ENCODE results near the gene GRIN3B. TPM values are rescaled to one million over a fixed set of nuclear protein-coding genes. Genes with fewer than 3 reads are reported as not detected.

The GRIN3B gene
- total and polyA plus RNA-seq, 2 of the 8 experiments (the other 6 are each of a cell fraction or from before 2014, with no cell fraction given) = 0.45 to 1.0 TPM

DNA sequence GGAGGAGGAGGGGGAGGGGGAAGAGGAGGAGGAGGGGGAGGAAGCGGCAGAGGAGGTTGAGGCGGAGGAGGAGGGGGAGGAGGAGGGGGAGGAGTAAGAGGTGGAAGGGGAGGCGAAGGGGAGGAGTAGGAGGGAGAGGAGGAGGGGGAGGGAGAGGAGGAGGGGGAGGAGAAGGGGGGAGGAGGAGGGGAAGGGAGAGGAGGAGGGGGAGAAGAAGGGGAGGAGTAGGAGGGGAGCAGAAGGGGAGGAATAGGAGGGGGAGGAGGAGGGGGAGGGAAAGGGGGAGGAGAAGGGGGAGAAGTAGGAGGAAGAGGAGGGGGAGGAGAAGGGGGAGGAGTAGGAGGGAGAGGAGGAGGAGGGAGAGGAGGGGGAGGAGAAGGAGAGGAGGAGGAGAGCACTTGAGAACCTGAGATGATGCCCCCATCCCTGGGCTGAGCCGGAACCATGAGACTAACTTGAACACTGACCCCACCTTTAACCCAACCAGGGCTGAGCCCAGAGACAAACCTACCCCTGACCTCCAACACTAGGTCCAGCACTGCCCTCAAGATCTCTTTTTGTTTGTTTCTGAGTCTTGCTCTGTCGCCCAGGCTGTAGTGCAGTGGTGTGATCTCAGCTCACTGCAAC lies 52.2 kb downstream of the GRIN3B start:
- H4K8ac ChIP-seq (ENCODE audit: extremely low read depth, insufficient read depth, low read length) = no peak overlapping the region
- H3K56ac ChIP-seq (replicated peaks; ENCODE audit: insufficient read length, low read depth, low read length) = no peak overlapping the region
- H2BK15ac ChIP-seq (ENCODE audit: low read length) = no peak overlapping the region
- H2AFZ ChIP-seq (ENCODE audit: low read length) = no peak overlapping the region
- H3K9ac ChIP-seq (replicated peaks in 1 of 4; ENCODE audit: extremely low read depth in 1 of 4, low read depth in 3 of 4, low read length in 3 of 4) = no peak overlapping the region
- no peak overlapping the region for H3K4me2 ChIP-seq (ENCODE audit: insufficient read depth in 1 of 2, low read depth in 2 of 2, low read length in 2 of 2)
- no peaks in the 10 kb centered on the region for H3K79me2 ChIP-seq (ENCODE audit: control insufficient read depth in 1 of 2, insufficient read depth in 2 of 2, low read length in 2 of 2)
- H2BK20ac ChIP-seq (ENCODE audit: low read length) = no peak overlapping the region
- H3K27me3 ChIP-seq (replicated peaks in 1 of 4; ENCODE audit: control insufficient read depth in 3 of 4, extremely low read depth in 1 of 4, insufficient read depth in 3 of 4, low read length in 3 of 4) = no peaks in the 10 kb centered on the region; a peak in 1 of 7 replicates
- POLR2A ChIA-PET (ENCODE audit: partially characterized antibody) = interaction anchor here (1.1 to 1.5 kb wide), 5 partner anchors 8 to 36 kb away, joined by 3 to 4 read pairs (median 3); no protein-coding TSS in a partner anchor
- no peak overlapping the region for H3K4me3 ChIP-seq (ENCODE audit: extremely low read depth in 1 of 4, insufficient read depth in 2 of 4, low read depth in 3 of 4, low read length in 4 of 4)
- H2BK12ac ChIP-seq (ENCODE audit: low read depth, low read length) = no peak overlapping the region
- H3K23me2 ChIP-seq (ENCODE audit: low read depth, low read length) = peaks cover 3% of the 10 kb centered on the region; the same call in 1 of the 2 replicates
- H2BK5ac ChIP-seq (ENCODE audit: low read depth, low read length) = no peak overlapping the region
- no peaks in the 10 kb centered on the region for H3K79me1 ChIP-seq (ENCODE audit: low read depth, low read length)
- no peak overlapping the region for H4K5ac ChIP-seq (ENCODE audit: insufficient read length, low read depth, low read length)
- TF ChIP-seq TAF7 (optimal IDR thresholded peaks at IDR 0.05; ENCODE audit: borderline replicate concordance, low read depth, low read length) (no peak), CHD1 (IDR thresholded peaks at IDR 0.05; ENCODE audit: low read depth, low read length) (no peak), EP300 (IDR thresholded peaks at IDR 0.05; ENCODE audit: borderline replicate concordance in 1 of 2, low read depth in 2 of 2, low read length in 2 of 2) (no peak), POLR2AphosphoS5 (IDR thresholded peaks at IDR 0.05; ENCODE audit: low read depth, low read length) (no peak), CHD2 (IDR thresholded peaks at IDR 0.05; ENCODE audit: low read length) (no peak), BRCA1 (IDR thresholded peaks at IDR 0.05; ENCODE audit: low read depth, low read length) (no peak), ASH2L (IDR thresholded peaks at IDR 0.05; ENCODE audit: low read length) (no peak), SIRT6 (IDR thresholded peaks at IDR 0.05; ENCODE audit: low read length) (no peak), RXRA (IDR thresholded peaks at IDR 0.05; ENCODE audit: insufficient read depth, low read depth, low read length) (no peak), SRF (IDR thresholded peaks at IDR 0.05; ENCODE audit: low read depth, low read length) (no peak)
- TF ChIP-seq, protein P1, sequence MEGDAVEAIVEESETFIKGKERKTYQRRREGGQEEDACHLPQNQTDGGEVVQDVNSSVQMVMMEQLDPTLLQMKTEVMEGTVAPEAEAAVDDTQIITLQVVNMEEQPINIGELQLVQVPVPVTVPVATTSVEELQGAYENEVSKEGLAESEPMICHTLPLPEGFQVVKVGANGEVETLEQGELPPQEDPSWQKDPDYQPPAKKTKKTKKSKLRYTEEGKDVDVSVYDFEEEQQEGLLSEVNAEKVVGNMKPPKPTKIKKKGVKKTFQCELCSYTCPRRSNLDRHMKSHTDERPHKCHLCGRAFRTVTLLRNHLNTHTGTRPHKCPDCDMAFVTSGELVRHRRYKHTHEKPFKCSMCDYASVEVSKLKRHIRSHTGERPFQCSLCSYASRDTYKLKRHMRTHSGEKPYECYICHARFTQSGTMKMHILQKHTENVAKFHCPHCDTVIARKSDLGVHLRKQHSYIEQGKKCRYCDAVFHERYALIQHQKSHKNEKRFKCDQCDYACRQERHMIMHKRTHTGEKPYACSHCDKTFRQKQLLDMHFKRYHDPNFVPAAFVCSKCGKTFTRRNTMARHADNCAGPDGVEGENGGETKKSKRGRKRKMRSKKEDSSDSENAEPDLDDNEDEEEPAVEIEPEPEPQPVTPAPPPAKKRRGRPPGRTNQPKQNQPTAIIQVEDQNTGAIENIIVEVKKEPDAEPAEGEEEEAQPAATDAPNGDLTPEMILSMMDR (IDR thresholded peaks at IDR 0.05; ENCODE audit: control extremely low read depth in 1 of 3, insufficient read depth in 1 of 3, low read depth in 1 of 3, low read length in 3 of 3) = no peak
- H3K27ac ChIP-seq (ENCODE audit: low read depth, low read length) = no peak overlapping the region
- H3K23ac ChIP-seq (ENCODE audit: insufficient read length) = no peak overlapping the region
- FAIRE-seq = no peak
- CTCF ChIA-PET (ENCODE audit: partially characterized antibody) = no interaction called here
- no peak for DNase-seq (ENCODE audit: low read depth in 1 of 2, low spot score in 2 of 2)
- peaks cover 19 to 41% of the 10 kb centered on the region in 2 experiments for H3K9me3 ChIP-seq (ENCODE audit: insufficient read depth in 2 of 2, low read depth in 1 of 2, low read length in 1 of 2)
- 86% methylated on average over 2 of the region's 5 CpGs; no CpG with 5 or more reads in 1 of the 2 experiments for WGBS, 2 experiments (ENCODE audit: extremely low coverage in 1 of 2, insufficient coverage in 1 of 2, insufficient read length in 1 of 2, insufficient replicate concordance in 2 of 2, low coverage in 1 of 2, low lambda C conversion rate in 2 of 2, missing lambda C conversion rate in 1 of 2)
- no peaks in the 10 kb centered on the region for H4K20me1 ChIP-seq (replicated peaks in 1 of 2; ENCODE audit: control insufficient read depth in 1 of 2, insufficient read depth in 2 of 2, low read length in 2 of 2)
- H3K36me3 ChIP-seq (ENCODE audit: control insufficient read depth in 2 of 4, insufficient read depth in 4 of 4, low read length in 3 of 4) = peaks cover 0 to 31% (median 8%) of the 10 kb centered on the region in 4 experiments; a peak in 6 of 8 replicates
- no peak overlapping the region for H3K4ac ChIP-seq (replicated peaks; ENCODE audit: insufficient read length, low read depth, low read length)
- H2AK5ac ChIP-seq (ENCODE audit: low read depth, low read length) = no peak overlapping the region
- no peak overlapping the region for H2BK120ac ChIP-seq (replicated peaks; ENCODE audit: low read depth, low read length)
- no peak overlapping the region for H4K91ac ChIP-seq (replicated peaks; ENCODE audit: insufficient read length, low read length)
- no peaks in the 10 kb centered on the region for H3K4me1 ChIP-seq (replicated peaks in 1 of 4; ENCODE audit: control insufficient read depth in 3 of 4, insufficient read depth in 4 of 4, low read length in 3 of 4)
- H3K14ac ChIP-seq (ENCODE audit: insufficient read length) = no peak overlapping the region
- no peak overlapping the region for H3K18ac ChIP-seq (ENCODE audit: extremely low read depth, low read length)

Measured in H1 (cell line).